ENCODE data around the gene TAPT1.
"Not testable (repeated sequence)": the region's sequence is repeated elsewhere in the genome, so short reads cannot be mapped to it uniquely, and the experiment has no call there.

Gene TAPT1

DNA sequence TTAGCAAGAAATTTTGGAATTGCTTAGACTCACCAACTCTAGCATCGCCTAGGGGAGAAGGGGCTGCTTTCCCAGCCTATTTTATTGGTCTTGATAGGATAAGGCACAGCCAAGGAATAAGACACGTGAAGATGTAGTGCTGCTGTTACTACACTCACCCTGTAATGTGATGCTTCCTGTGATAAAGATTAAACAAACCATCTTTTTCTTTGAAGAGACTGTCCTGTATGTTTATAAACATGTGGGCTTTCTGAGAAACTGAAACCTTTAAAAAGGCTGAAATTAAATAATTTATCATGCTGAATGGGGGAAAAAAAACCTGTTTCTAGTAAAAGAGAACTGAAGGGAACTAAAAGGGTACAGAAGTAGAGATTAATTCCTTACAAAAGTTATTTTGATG, 13.2 kb downstream of the TAPT1 start:
- TF ChIP-seq POLR2A (IDR thresholded peaks at IDR 0.05; ENCODE audit: low read depth, low read length), result no peak
- FAIRE-seq (no peak), DNase-seq (ENCODE audit: insufficient read length, low spot score) (no peak)

DNA sequence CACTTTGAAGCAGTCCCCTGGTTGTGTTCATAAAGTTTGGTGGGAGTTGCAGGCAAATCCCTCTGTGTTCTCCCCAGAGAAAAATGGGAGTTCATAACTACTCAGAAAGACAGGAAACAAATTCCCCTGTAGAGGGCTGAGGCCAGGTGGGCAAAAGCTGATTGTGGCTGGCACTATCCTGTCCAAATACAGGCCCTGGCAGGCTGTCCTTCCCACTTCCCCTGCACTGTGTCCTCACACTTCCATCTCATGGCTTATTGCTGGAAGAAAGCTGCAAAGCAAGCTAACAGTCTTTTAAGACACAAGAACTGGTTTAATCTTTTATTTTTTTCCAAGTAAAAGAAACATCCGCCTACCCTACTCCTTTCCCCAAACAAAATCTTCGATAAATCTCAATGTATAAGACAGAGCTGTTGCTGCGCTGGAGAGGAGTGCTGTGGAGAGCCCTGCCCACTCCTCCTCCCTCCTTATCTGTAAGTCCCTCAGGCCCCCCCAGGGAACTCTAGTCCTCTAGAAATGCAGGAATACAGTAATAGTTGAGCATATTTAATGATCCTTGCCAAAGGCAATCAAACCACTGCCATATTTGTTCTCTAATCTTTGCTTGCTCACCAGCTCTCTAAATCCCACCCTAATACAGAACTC, 14.0 kb downstream of the TAPT1 start:
- no peak for TF ChIP-seq POLR2A (IDR thresholded peaks at IDR 0.05; ENCODE audit: low read depth, low read length)
- FAIRE-seq, result no peak
- DNase-seq (ENCODE audit: insufficient read length, low spot score), result no peak

DNA sequence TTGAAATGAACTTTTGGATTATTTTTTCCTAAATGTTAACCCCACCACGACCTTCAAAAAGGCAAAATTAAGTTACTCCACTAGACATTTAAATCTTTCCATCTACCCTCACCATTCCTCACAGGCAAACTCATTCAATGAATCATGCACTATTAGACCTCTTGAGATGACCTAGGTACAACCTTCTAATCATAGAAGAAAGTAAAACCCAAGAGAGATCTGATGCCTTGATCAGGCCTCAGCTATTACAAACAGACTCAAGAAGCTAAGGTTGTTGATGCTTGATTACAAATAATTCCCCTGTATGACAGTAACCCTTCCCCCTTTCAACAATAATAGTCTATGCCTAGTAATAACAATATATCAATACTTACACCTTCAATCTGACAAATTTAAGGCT, 18.9 kb downstream of the TAPT1 start:
- DNase-seq (ENCODE audit: insufficient read length, low spot score) (no peak), FAIRE-seq (no peak)
- TF ChIP-seq POLR2A (IDR thresholded peaks at IDR 0.05; ENCODE audit: low read depth, low read length), result no peak

DNA sequence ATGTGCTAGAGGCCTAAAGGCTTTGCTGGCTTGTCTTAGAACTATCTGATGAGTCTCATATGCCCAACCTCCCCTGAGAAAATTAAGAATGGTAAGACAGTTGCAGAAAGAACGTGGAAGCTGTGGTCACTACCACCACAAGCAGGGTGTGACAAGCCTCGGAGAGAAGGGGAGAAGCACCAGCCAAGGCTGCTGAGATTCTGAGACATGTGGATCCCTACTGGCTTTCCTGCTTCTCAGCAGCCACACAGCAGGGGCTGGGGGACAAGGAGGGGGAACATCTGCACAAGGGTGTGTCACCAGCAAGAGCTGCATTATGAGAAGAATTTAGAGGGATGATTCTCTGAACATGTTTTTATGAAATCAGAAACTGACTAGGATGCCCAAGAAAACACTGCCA, 19.4 kb downstream of the TAPT1 start:
- DNase-seq (ENCODE audit: insufficient read length, low spot score), result no peak
- no peak for FAIRE-seq
- TF ChIP-seq POLR2A (IDR thresholded peaks at IDR 0.05; ENCODE audit: low read depth, low read length), result no peak

DNA sequence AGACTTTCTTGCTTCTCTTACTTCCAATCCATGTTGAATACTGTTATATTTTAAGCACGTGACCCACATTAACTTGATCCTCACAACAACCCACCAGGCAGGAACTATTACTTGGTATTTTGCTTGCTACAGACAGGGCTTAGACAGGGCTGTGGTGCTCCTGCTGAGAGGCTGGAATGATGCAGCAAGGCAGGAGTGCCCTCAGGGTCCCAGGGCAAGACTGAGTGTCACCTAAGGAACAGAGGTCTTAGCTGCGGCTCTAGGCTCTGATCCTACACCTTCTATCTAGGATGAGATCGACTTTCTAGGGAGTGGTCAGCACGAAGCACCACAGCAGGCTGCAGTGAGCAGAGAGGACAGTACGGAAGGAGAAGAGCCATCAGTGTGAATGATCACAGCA, 20.0 kb downstream of the TAPT1 start:
- DNase-seq (ENCODE audit: insufficient read length, low spot score), result no peak
- no peak for FAIRE-seq
- TF ChIP-seq POLR2A (IDR thresholded peaks at IDR 0.05; ENCODE audit: low read depth, low read length), result no peak

DNA sequence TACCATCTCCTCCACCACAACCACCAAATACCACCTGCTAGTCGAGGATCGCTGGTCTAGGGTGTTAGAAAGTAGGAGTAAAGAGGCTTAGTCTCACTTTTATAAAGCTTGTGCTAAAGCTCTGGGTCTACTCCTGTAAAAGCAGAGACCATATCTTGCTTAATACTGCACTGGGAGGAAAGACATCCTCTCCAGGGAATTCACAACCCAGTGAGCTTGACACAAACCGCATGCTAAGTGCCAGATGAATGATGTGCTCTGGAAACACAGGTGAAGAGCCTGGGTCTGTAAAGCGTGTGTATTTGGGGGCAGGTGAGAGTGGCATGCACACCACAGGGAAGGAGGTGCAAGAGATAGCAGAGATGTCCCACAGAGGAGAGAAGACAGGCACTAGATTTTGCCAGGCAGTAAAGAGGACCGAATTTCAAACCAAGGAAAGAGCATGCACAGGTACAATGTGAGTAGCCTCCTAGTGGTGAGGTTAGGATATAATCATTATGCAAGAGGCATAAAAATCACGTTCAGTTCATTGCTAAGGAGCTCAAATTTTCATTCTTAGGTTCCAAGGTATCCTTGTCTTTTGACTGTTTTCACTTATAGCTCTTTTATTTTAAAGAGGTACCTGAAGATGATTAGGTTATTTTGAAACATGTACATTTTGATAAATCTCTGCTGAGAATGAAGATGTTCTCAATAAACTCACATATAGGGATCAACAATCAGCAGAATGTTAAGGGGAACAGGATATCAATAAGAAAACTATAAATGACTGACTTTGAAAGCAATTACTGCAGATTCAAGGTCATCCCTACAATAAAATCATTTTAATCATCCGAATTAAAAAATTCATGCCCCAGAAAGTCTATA, 20.7 kb downstream of the TAPT1 start:
- TF ChIP-seq POLR2A (IDR thresholded peaks at IDR 0.05; ENCODE audit: low read depth, low read length), result no peak
- FAIRE-seq (no peak), DNase-seq (ENCODE audit: insufficient read length, low spot score) (no peak)

DNA sequence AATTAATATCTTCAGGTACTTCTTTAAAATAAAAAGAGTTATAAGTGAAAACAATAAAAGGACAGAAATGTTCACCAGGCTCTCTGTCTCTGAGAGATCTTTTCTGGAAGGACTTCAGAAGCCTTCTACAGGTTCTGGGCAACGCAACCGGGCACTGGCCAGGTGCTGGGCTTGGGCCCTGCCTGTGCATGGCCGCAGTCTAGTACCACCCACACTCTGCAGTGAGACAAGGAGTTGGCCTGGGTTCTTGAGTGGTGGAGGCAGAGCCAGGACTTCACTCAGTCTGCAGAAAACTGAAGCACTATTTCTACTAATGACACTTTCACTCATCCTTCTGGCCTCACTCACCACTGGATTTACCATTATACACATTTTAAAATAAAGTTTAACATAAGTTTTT, 21.8 kb downstream of the TAPT1 start:
- no peak for TF ChIP-seq POLR2A (IDR thresholded peaks at IDR 0.05; ENCODE audit: low read depth, low read length)
- DNase-seq (ENCODE audit: insufficient read length, low spot score), result no peak
- FAIRE-seq, result no peak

DNA sequence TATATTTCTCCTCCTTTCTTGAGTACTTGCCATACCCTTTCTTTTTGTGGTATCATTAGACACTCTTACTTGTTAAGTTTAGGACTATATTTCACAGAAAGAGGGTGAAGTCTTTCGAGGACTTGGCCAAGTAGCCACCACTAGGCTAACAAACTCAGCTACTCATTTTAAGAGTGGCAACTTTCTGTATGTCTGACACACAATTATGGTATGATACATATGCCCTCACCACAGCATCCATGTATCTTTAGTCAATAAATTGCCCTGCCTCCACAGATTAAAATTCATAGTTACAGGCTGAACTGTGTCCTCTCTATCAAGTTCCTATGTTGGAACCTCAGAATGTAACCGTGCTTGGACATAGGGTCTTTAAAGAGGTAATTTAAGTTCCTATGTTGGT, 23.2 kb downstream of the TAPT1 start:
- TF ChIP-seq POLR2A (IDR thresholded peaks at IDR 0.05; ENCODE audit: low read depth, low read length), result no peak
- DNase-seq (ENCODE audit: insufficient read length, low spot score) (no peak), FAIRE-seq (no peak)

DNA sequence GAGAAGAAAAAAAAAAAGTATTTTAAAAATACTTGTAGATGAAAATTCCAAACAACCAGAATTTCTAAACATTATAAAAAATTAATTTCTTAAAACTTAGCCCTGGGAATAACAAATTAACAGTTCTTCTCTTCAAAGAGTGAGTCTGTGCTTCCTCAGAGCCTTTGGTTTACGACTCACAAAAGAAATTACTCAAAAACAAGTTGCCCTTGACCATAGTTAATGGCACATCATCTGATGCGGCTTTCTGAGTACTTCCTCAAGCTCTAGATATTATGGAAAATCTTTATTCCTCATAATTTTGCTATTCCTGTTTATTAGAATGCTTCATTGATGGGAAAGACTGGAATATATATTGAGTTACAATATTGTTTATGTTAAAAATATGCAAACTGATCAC, 23.7 kb downstream of the TAPT1 start:
- TF ChIP-seq POLR2A (IDR thresholded peaks at IDR 0.05; ENCODE audit: low read depth, low read length), result no peak
- FAIRE-seq (no peak), DNase-seq (ENCODE audit: insufficient read length, low spot score) (no peak)

DNA sequence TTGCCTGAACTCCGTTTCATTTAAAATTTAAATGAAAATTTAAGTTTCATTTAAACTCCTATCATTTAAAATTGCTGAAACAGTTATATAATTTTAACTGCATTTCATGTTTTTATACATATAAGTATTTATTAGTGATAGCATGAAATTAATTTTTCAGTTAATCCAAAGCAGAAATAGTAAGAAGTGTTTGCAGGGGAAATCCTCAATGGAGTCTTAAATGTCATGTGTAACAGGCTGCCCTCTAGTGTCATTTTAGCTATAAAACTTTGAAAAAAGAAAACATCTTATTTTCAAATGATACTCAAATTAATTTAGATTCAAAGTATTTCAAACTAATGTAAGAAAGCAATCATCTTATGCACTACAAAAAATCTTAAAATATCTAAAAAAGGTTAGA, 27.2 kb downstream of the TAPT1 start:
- DNase-seq (ENCODE audit: insufficient read length, low spot score) (no peak), FAIRE-seq (no peak)
- TF ChIP-seq POLR2A (IDR thresholded peaks at IDR 0.05; ENCODE audit: low read depth, low read length), result no peak

DNA sequence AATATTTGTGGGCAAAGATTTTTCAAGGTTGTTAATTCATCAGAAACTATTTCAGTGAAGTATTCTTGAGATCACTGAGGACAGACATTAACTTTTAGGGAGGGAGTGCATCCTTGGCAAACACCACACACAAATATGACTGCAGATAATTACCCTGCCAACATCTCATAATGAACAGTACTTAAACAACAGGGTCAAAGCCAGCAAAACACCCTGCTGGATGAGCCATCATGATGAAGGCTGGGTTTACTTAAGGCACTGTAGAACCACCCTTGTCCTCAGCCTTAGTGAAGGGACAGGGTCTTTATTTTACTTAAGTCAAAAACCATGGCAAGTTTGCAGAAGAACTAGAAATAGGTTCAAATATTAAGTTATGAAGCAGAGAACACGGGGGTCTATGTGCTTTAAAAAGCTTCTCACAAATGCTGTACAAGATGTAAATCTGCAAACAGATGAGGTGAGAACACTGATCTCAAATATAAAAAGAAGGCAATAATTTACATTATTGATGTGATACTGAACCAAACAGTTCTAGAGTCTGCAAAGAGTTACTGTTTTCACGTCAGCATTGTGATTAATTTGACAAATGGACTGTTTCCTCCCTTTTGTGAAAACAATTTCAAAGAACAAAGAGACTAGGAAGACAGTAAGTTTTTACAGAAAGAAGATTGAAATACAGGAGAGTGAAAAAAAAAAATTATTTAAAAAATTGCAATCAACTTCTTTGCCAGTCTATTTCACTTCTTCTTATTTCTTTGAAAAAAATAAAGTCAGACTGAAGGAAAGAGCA, 28.2 kb downstream of the TAPT1 start:
- TF ChIP-seq POLR2A (IDR thresholded peaks at IDR 0.05; ENCODE audit: low read depth, low read length), result no peak
- DNase-seq (ENCODE audit: insufficient read length, low spot score) (no peak), FAIRE-seq (no peak)

DNA sequence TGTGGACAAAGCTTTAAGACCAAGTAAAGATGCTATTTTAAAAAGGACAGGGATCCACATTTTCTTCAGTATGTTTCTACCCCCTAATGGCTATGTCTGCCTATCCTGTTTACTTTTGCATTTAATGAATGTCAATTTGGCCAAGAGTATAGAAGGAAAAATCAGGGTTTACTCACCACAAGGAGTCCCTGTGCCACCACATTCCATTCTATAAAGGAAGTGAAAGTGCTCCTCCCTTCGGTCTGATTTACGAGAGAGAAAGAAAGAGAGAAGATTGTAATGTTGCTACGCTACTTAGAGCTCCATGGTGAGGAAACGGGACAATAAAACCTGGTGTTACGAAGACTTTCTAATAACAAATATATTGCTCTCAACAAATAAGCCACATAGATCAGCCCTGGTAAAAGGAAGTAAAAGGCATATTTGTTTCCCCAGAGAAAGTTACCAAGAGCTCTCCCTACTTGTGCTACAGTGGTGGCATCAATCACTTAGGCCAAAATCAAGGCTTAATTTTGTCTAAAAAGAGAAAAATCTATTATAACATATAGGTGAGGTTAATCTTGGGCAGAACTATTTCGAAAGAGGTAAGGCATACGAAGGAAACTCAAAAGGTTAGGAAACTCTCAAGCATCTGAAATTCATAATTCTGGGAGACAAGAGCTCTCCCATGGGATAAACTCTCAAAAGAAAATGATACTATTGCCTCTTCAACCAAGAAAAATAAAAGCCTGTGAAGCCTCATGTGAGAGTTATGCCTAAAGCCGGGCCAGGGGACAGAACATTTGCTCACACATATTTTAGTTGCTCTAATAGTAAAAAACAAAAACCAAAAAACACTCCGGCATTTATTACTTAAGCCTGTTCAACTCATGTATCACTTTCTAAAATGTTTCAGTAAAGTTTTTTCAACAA, 29.5 kb downstream of the TAPT1 start:
- TF ChIP-seq POLR2A (IDR thresholded peaks at IDR 0.05; ENCODE audit: low read depth, low read length), result no peak
- FAIRE-seq (peak; percentile 95), DNase-seq (ENCODE audit: insufficient read length, low spot score) (peak; percentile 4)

DNA sequence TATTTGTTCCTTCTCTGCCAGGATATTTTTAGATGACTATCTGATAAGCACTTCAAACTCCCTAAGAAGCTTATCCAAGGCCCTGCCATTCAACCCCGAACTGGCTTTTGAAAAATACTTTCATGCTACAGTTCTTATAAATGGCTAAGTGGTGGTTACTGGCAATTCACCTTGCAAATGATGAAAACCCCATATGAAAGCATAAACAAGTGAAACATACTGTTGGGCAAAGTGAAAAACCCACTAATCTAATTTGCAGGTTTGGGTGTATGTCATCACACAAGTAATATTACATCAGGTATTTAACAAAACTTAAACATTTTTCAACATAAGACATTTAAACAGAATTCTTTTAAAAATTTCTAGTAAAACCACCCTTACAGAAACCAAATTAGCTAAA, 31.1 kb downstream of the TAPT1 start:
- no peak for FAIRE-seq
- no peak for TF ChIP-seq POLR2A (IDR thresholded peaks at IDR 0.05; ENCODE audit: low read depth, low read length)

DNA sequence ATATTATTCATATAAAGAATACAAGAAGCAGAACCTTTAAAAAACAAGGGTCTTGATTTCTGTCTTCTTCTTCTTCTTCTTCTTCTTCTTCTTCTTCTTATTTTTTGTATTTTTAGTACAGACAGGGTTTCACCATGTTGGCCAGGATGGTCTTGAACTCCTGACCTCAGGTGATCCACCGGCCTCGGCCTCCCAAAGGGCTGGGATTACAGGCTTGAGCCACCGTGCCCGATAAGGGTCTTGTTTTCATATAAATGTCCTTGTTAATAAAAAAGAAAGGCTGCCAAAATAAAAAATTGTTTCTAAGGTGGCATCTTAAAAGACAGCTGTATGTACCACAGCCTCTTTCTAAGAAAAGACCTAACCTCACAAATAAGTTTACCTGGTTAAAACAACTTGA, 31.5 kb downstream of the TAPT1 start:
- not testable (repeated sequence) for FAIRE-seq; DNase-seq (ENCODE audit: insufficient read length, low spot score)

More for the DNA sequence above, 31.1 kb downstream of the TAPT1 start:
- no peak for DNase-seq (ENCODE audit: insufficient read length, low spot score)
